ENCODE measurements around the gene ANKMY2. TPM values are rescaled to one million over a fixed set of nuclear protein-coding genes. Genes with fewer than 3 reads are reported as not detected.

The ANKMY2 gene
- total RNA-seq, 3 donors from 2014 or later (not counting 1 experiment from before 2014, with no cell fraction given): 15.5 to 21.4 (median 19.4) TPM

DNA sequence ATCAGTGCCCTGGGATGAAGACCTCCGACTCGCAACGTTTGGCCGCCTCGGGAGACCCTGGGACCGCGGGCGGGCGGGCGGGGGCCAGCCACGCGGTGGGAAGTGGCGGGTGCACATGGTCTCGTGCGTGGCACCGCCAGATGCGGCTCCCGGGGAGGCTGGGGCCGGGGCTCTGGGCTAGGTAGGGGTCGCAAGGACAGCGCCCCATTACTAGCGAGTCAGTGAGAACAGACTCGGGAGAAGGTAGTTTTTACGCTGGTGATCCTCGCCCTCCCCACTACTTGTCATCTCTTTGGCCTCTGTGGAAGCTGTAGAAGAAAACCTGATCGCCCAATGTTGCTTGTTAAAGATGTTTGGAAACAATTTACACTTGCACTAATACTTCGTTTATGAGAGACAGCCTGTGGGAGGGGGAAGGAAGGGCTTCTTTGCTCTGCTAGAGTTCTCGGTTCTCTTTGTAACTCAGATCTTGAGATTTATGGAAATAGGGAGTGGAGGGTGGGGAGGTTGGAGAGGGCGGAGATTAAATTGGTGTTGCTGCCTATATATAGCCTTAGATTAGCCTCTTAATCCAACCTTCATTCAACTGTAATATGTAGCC lies 1.0 kb upstream of the ANKMY2 start:
- intact Hi-C loops (cut with micrococcal nuclease): loop anchor here (5.0 to 10.0 kb wide), 2 partner anchors 82 to 586 kb away; no protein-coding TSS in a partner anchor
- H3K27me3 ChIP-seq (ENCODE audit: control insufficient read depth, insufficient read depth, low read length): no peaks in the 10 kb centered on the region
- ATAC-seq (peak in 1 of 3 donors; percentile 2), DNase-seq (no peak)
- no peaks in the 10 kb centered on the region for H3K36me3 Mint-ChIP-seq
- TF ChIP-seq, protein P1, sequence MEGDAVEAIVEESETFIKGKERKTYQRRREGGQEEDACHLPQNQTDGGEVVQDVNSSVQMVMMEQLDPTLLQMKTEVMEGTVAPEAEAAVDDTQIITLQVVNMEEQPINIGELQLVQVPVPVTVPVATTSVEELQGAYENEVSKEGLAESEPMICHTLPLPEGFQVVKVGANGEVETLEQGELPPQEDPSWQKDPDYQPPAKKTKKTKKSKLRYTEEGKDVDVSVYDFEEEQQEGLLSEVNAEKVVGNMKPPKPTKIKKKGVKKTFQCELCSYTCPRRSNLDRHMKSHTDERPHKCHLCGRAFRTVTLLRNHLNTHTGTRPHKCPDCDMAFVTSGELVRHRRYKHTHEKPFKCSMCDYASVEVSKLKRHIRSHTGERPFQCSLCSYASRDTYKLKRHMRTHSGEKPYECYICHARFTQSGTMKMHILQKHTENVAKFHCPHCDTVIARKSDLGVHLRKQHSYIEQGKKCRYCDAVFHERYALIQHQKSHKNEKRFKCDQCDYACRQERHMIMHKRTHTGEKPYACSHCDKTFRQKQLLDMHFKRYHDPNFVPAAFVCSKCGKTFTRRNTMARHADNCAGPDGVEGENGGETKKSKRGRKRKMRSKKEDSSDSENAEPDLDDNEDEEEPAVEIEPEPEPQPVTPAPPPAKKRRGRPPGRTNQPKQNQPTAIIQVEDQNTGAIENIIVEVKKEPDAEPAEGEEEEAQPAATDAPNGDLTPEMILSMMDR (IDR thresholded peaks at IDR 0.05): no peak
- H3K4me3 Mint-ChIP-seq: peak overlapping the region; percentile 99
- H3K27ac ChIP-seq (ENCODE audit: low read length): peak overlapping the region; percentile 92
- H3K27me3 Mint-ChIP-seq (ENCODE audit: low read depth in 2 of 2): no peaks in the 10 kb centered on the region
- H3K4me3 ChIP-seq (ENCODE audit: low read length): peak overlapping the region; percentile 76
- H3K9me3 ChIP-seq (ENCODE audit: control insufficient read depth, insufficient read depth, low read length): no peaks in the 10 kb centered on the region
- peaks cover 66 to 72% of the 10 kb centered on the region in 2 donors for H3K4me1 Mint-ChIP-seq
- under 1% methylated on average over 27 of the region's 29 CpGs for WGBS (ENCODE audit: insufficient coverage)
- H3K4me1 ChIP-seq (ENCODE audit: control insufficient read depth, insufficient read depth, low read length): peaks cover 21% of the 10 kb centered on the region
- peak overlapping the region; percentile 94 to 96 for H3K27ac Mint-ChIP-seq
- no peaks in the 10 kb centered on the region for H3K9me3 Mint-ChIP-seq
- H3K36me3 ChIP-seq (ENCODE audit: control insufficient read depth, insufficient read depth, low read length): no peaks in the 10 kb centered on the region

DNA sequence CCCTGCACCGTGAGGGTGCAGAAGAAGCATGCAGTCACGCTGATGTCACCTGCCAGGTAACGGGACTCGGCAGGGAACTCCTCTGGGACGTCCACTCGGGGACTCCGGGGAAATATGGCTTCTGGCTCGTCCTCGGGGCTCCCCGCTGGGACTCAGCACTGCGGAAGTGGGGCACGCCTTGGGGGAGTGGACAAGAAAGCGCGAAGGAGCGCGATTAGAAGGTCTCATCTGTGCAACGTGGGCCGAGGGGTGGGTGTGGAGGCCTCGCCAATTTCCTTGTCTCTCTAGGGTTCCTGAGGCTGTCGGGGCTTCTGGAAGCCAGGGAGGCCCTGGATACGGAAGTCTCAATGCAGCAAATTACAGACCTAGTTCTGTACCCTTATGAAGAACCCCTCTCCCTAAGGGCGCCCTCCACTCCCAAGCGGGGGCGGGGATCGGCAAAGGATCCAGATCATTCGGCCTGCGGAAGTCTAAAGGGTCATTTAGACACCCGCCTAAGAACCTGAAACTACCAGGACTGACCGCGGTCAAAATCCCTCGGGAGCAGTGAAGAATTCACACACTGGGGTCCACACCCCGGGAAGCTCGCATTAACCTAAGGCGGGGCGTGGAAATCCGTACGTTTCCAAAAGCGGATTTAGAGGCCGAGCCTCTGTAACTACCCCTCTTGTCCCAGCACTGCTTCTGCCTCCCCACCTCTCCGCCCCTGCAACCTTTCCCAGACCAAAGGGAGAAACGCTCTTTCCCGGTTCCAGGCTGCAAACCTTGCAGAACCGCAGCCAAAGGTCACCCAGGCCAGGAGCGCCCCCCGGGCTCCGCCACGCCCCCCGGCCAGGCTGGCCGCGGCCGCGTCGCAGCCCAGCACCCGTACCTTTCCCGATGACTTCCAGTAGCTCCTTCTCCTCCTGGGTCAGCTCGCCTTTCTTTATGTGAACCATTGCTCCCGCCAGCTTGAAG lies 640 bp downstream of the ANKMY2 start:
- peak; percentile 51 to 74 for DNase-seq
- Mint-ChIP-seq H3K9me3 (no peaks in the 10 kb centered on the region), H3K4me3 (peak overlapping the region; percentile 99), H3K27me3 (ENCODE audit: low read depth in 2 of 2) (no peaks in the 10 kb centered on the region), H3K36me3 (no peaks in the 10 kb centered on the region), H3K4me1 (peaks cover 60 to 70% of the 10 kb centered on the region in 2 donors), H3K27ac (peak overlapping the region; percentile 94 to 96)
- ATAC-seq: peak; percentile 0 to 30 (median 2)
- no peaks in the 10 kb centered on the region for H3K36me3 ChIP-seq (ENCODE audit: control insufficient read depth, insufficient read depth, low read length)
- H3K27ac ChIP-seq (ENCODE audit: low read length): peak overlapping the region; percentile 72
- TF ChIP-seq, protein P1 (IDR thresholded peaks at IDR 0.05): no peak
- H3K4me3 ChIP-seq (ENCODE audit: low read length): peak overlapping the region; percentile 76
- intact Hi-C loops (cut with micrococcal nuclease): loop anchor here (2.0 to 10.0 kb wide), 3 partner anchors 80 to 587 kb away; partner anchors contain the start of gene CRPPA
- no peaks in the 10 kb centered on the region for H3K9me3 ChIP-seq (ENCODE audit: control insufficient read depth, insufficient read depth, low read length)
- no peaks in the 10 kb centered on the region for H3K27me3 ChIP-seq (ENCODE audit: control insufficient read depth, insufficient read depth, low read length)
- H3K4me1 ChIP-seq (ENCODE audit: control insufficient read depth, insufficient read depth, low read length): peaks cover 21% of the 10 kb centered on the region
- WGBS (ENCODE audit: insufficient coverage): under 1% methylated on average over 57 of the region's 57 CpGs

- peaks cover 58 to 70% of the 10 kb centered on the region in 2 donors for H3K4me1 Mint-ChIP-seq
- TF ChIP-seq, protein P1 (IDR thresholded peaks at IDR 0.05): no peak
- ATAC-seq (no peak), DNase-seq (peak in 1 of 2 donors; percentile 13)
- no peaks in the 10 kb centered on the region for H3K36me3 Mint-ChIP-seq
- Histone ChIP-seq H3K4me1 (ENCODE audit: control insufficient read depth, insufficient read depth, low read length) (peaks cover 21% of the 10 kb centered on the region), H3K27ac (ENCODE audit: low read length) (peak overlapping the region; percentile 72), H3K4me3 (ENCODE audit: low read length) (peak overlapping the region; percentile 76), H3K9me3 (ENCODE audit: control insufficient read depth, insufficient read depth, low read length) (no peaks in the 10 kb centered on the region), H3K27me3 (ENCODE audit: control insufficient read depth, insufficient read depth, low read length) (no peaks in the 10 kb centered on the region), H3K36me3 (ENCODE audit: control insufficient read depth, insufficient read depth, low read length) (no peaks in the 10 kb centered on the region)
- peak overlapping the region; percentile 99 for H3K4me3 Mint-ChIP-seq
- H3K27me3 Mint-ChIP-seq (ENCODE audit: low read depth in 2 of 2): no peaks in the 10 kb centered on the region
- intact Hi-C loops (cut with micrococcal nuclease): loop anchor here (2.0 to 10.0 kb wide), 2 partner anchors 79 to 223 kb away; partner anchors contain the start of gene CRPPA
- WGBS (ENCODE audit: insufficient coverage): 98% methylated on average over 4 of the region's 4 CpGs
- peak overlapping the region; percentile 94 to 96 for H3K27ac Mint-ChIP-seq
- H3K9me3 Mint-ChIP-seq: no peaks in the 10 kb centered on the region
These were observed 1.4 kb downstream of the ANKMY2 start for GRCh38 chr7:16644157-16644556.
